Myocyte (in vitro differentiated cells): Measurements from ENCODE around the gene SCP2. TPM values are rescaled to one million over a fixed set of nuclear protein-coding genes. Genes with fewer than 3 reads are reported as not detected.

ENCODE experiments used
- DNase-seq: peaks from one replicate; pipeline ENCODE4 v3.0.0-alpha.2; 2012; ENCODE audit warnings: low read depth
- total RNA-seq: library from RNA; depleted of rRNA; stranded (reverse); fragments of >200 nt; gene quantifications from 2 replicates; pipeline ENCODE4 v1.2.3, GENCODE V29; 2014

Gene SCP2
- total RNA-seq, 1 donor from 2014 or later, result 138 TPM

DNA sequence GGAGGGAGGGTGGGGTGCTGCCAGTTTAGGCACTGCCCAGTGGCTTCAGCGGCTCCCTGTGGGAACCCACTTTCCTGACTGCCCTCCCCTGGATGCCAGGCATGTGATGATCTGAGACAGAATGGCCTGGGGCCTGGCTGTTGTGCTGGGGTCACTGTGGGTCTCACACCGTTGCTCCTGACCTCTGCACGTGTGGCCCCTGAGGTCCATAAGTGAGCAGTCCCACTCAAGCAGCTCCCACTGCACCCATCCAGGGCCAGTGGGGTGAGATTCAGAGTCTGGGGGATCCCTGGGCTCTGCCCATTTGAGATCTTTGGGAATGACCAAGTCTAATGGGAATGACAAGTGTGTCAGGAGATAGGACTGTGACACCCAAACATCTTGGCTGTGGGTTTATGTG, 153.0 kb downstream of the SCP2 start:
- no peak for DNase-seq

DNA sequence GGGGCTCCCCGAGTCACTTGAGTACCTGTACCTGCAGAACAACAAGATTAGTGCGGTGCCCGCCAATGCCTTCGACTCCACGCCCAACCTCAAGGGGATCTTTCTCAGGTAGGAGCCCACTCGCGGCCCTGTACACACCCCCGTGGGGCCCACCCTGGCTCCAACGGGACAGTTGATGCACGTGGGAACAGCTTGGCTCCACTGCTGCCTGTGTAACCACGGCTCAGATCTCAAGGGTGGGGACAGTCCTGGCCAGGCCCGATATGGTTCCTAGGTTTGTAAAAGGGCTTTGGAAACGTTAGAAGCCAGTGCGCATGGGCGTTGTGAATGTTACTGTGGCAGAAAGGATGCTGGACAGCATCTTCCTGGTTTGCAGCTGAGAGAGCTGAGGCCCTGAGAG, 153.7 kb downstream of the SCP2 start:
- no peak for DNase-seq

DNA sequence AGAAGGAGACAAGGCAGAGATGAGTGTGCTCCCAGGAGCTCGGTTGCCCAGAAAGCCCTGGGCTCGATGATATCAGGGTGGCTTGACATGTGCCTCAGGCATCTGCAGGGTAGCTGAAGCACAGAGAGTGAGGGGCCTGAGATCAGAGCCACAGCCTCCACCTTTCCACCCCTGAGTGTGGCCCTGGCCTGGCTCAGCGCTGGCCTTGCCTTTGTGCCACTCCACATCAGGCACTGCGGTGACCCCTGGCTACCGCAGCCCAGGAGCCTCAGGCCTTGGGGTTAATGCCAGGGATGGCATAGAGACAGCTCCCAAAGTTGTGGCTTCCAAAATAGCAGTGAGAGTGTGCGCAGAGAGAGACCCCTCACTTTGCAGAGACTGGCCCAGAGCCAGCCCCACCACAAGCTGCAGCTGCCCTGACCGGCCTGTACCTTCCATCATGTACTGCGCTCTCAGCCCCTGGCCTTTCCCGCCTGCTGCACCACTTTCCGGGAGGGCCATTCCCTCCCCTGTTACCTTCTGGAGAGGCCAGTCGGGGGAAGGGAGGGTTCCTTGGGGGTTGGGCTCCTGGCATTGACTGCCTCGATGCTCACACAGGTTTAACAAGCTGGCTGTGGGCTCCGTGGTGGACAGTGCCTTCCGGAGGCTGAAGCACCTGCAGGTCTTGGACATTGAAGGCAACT, 154.4 kb downstream of the SCP2 start:
- DNase-seq, result no peak

DNA sequence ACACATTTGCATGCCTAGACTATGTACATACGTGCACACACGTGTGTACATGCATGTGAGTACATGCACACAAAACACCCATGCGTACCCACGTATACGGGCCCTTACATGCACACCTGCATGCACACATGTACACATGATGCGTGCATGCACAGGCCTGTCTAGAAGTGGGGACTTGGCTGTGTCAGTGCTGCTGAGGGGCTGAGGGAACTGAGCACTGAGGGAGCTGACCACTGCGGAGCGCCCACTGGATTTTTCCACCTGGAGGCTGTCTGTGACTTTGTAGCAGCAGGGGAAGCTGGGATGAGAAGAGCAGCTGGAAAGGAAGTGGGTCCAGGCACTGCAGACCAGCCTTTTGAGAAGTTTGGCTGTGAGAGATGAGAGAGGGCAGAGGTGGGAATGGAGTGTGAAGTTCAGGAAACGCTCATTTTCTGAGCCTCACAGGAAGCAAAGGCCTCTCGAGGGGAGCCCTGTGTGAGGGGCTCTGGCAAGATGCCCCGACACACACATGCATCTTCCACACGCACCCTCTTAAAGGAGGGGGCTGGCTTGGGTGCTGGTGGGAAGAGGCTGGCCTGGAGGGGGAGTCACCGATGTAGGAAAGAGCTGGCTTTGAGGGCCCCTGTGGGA, 155.9 kb downstream of the SCP2 start:
- no peak for DNase-seq

DNA sequence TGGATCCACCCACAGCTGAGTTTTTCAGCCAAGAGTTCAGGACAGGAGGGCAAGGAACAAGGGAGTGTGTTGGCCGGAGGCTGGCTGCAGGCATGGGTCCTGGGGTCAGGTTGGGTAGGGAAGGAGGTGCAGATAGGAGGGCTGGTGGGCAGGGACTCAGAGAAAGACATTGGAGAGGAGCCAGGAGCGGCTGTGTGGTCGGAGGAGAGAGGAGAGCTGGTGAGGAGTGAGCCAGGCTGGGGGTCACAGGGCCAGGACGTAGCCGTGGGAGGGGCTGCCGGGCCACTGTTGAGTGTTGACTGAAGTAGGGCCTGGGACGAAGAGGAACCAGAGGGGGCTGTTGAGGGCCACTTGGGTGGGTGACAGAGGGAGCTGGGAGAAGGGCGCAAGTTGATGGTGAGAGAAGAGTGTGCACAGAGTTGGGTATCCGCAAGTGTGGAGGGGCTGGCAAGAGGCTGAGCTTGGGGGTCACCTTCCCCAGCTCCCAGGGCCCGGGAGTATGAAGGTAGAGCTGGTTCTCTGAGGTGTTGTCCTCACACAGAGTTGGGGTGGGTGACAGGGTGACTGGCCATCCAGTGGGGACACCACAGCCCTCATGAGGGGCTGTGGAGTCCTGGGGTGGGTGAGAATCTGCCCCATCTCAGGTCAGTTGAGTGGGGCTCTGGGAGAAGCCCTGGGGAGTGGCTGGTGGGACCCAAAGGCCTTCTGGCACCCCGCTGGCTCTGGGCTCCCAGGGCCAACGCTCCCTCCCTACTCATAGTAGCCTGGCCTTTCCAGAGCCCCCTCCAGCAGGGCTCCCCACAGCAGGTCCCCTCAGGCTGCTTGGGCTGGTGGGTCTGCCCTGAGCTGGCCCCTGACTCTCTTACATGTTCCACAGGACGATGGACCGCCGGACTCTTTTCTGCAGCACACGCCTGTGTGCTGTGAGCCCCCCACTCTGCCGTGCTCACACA, 156.8 kb downstream of the SCP2 start:
- DNase-seq, result no peak

DNA sequence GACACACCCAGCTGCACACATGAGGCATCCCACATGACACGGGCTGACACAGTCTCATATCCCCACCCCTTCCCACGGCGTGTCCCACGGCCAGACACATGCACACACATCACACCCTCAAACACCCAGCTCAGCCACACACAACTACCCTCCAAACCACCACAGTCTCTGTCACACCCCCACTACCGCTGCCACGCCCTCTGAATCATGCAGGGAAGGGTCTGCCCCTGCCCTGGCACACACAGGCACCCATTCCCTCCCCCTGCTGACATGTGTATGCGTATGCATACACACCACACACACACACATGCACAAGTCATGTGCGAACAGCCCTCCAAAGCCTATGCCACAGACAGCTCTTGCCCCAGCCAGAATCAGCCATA, 157.5 kb downstream of the SCP2 start:
- DNase-seq, result peak; percentile 48

DNA sequence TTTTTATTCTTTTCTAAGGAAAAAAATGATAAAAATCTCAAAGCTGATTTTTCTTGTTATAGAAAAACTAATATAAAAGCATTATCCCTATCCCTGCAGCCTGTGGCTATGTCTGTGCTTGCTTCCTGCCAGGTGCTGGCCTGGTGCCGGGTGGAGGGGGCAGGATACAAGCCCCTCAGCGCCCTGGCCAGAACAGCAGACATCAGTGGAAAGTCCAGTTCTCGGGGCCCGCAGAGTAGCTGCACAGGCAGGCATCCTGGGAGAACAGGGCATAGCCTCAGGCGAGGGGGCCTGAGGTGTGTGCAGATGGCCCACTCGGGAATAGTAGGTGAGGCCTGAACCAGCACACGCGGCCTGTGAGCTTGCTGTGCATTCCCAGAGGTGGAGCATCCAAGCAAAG, 158.3 kb downstream of the SCP2 start:
- no peak for DNase-seq

DNA sequence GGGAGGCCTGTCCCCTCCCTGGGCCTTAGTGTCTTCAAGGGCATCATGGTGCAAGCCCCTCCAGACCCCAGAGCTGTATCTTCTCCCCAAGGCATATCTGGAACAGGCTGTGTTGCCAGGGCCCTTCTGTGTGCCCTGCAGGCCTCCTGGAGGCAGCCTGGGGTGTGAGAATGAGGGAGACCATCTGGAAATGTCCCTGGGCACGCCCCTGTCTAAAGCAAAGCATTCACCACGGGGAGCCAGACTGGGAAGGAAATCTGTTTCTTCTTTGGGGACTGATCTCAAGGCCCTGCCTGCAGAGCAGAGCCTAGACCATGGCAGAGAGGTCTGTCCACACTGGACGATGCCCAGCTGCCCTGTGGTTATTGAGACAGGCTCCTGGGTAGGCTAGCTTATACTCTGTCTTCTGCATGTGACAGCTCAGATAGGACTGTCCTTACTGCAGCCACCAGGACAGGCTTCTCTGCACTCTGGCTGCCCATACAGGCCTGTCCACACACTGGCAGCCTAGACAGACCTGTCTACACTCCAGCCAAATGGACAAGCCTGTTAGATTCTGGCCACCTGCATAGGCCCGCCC, 159.5 kb downstream of the SCP2 start:
- DNase-seq, result peak; percentile 85

DNA sequence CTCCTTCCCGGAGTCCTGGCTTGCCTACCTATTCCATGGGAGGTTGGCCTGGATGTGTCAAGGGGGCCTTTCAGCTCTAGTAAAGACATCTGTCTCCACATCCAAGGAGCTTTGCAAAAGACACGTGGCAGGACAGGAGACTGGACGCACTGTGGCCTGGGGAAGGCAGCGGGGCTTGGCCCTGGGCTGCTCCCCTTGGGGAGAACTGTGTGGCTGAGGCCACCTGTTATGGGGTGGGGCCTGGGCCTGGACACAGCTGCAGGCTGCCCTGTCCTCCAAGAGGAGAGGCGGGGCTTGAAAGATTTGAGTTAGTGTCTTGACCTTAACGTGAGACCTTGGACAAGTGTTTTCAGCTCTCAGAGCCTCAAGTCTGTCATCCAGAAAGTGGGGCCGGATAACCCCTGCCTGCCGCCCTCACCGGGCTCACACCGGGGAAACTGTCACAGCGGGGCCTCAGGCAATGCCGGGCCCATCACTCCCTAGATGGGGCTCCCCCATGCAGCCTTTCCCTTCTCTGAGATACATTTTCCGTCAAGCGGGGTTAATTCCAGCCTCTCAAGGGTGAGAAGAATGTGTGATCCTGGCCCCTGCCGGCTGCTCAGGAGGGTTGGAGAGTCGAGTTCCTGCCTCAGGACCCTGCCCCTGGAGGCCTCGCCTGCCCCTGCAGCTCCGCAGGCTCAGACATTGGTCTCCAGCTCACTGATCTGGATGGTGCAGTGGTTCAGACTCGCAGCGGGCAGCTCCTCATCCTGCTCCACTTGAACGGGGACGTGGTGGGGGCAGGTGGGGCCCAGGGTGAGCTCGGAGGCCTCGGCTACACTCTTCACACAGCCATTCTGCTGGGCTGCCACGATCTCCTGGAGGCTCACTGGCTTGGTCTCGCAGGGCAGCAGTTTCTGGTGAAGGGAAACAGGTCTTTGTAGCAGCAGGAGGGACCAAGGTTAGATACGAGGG, 160.5 kb downstream of the SCP2 start:
- peak; percentile 93 for DNase-seq

DNA sequence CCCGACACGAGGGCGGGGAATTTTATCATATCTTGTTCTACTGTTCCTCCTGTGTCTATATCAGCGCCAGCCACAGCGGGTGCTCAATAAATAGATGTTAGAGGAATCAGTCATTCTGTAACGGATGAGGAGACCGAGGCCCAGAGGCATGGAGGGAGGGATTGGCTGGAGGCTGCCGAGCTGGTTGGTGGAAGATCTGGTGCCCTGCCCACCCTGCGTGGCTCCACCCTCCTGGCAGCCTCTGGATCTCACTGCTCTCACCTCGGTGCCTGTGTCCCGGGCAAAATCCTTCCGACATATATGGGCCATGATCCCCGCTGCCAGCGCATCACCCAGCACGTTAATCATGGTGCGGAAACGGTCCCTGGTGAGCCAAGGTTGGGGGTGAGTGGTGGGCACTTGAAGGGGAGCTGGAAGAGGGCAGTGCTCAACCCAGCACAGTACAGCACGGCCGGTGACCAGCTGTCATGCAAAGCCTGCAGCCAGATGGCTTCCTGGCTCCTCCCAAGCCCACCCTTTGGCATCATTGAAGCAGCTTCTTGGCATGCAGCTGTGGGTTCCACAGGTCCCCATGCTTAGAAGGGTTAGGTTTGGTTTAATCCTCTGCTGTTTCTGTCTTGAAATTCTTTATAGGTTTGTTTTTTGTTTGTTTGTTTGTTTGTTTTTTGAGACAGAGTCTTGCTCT, 161.7 kb downstream of the SCP2 start:
- peak; percentile 83 for DNase-seq

DNA sequence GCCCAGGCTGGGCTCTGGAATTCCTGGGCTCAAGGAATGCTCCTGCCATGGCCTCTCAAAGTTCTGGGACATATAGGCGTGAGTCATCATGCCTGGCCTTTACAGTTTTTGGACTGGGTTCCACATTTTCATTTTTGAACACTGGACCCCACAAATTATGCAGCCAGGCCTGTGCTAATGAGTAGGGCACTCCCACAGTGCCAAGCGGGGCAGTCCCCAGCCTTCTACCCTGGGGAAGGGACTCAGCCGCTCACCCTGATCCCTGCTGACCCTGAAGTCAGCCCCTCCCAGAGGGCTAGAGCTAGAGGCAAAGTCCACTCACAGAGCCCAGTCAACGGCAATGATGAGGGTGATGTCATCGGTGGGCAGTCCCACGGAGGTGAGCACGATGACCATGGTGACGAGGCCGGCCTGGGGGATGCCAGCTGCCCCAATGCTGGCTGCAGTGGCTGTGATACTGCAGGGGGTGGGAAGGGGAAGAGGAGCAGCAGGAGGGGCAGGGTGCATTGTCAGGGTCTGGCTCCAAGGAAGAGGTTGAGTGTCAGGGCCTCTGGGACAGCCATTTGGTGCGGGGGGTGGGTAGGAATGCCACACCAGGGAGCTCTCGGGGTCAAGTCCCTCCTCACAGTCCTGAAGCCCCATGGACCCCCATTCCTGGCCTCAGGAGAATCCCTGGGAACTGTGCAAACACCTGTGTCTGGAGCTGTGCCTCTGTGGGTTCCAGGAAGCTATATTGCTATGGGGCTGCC, 162.6 kb downstream of the SCP2 start:
- DNase-seq, result peak; percentile 47

DNA sequence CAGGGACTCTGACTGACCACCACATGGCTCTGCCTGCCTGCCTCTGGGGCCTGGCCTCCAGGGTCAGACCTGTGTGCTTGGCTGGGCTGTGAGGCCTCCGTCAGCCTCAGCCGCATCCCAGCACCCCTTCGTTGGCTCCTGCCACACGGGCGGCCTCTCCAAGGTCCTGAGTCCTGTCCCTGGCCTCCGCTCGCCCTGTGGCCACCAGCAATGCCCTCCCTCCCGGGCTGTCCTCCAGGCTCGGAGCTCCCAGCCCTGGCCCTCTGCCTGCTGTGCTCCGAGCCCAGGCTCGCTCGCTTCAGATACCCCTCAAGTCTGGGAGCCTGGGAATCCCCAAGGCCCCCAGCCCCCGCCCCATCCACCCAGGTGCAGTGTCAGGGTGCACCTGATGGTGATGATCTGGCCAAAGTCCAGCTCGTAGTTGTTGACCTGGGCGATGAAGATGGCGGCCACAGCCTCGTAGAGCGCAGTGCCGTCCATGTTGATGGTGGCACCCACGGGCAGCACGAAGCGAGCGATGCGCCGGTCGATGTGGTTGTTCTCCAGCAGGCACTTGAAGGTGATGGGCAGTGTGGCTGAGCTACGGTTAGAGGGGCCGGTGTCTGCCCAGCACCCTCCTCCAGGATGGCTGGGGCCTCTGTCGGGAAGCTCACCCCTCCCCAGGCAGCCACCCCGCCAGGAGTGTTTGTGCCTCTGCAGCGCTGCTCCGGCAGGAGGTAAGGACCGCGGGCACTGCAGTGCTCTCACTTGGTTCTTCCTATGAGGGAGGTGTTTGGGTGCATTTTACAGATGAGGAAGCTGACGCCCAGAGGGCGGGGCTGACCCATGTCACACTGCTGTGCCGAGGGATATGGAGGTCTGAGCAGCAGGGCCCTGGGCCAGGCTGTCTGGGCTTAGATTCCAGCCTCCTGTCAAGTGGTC, 163.4 kb downstream of the SCP2 start:
- DNase-seq, result no peak

DNA sequence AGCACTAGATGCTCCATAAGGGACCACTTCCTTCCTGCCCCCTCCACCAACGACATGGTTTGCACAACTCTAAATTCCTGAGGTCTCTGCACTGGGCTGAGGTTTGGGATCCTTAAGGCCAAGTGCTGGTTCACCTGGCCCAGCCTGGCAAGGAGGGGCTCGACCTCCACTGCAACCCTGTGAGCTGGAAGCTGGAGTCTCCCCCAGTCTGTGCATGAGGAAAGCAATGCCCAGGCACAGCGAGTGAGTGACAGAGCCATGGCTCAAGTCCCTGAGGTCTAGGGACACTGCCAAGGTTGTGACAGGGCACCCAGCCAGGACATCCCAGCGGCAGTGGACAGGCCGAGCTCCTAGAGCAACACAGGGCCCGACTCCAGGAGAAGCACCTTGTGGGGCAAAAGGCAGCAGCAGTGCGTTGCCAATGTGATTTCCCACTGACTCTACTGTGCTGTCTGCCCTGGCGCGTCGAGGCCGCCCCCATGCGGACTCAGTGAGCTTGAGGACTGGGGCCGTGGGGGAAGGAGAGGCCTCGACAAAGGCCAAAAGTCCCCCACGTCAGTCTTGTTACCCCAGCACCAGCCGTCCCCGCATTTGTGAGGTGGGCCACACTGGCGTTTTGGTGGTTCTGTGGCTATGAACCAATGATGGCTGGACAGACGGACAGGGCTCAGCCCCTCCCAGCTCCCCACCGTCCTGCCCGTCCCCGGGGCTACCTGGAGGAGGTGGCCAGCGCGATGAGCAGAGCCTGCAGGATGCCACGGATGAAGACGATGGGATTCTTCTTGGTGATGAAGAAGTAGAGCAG, 165.0 kb downstream of the SCP2 start:
- DNase-seq, result peak; percentile 51

DNA sequence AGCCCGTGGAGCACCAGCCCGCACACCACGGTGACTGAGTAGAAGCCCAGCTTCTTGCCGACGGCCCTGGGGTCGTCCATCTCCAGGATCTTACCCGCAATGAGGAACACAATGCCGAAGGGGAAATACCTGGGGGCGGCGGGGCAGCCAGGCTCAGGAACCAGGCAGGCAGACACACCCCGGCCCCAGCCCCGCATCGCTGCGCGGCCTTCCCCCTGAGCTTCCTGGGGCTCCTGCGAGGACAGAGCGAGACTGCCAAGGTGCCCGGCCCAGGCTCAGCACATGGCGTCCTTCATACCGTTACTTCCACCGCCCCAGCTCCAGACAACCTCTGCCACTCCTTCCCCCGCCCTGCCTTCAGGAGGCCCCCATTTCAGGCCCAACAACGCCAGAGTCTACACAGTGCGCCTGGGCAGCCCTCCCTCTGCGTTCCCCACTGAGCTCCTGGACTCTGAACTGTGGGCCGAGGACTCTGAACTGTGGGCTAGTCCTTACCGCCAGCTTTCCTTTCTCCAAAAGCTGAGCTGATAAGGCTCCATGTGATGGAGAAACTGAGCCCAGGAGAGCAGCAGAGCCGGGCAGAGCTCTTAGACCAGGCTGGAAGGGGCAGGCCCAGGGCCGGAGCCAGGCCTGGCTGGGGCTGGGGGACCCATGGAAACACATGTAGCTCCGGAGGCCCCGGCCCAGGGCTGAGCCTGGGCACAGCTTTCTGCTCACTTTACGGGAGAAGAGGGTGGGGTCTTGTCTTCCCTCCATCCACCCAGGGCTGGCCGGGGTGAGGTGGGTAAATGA, 165.8 kb downstream of the SCP2 start:
- no peak for DNase-seq

DNA sequence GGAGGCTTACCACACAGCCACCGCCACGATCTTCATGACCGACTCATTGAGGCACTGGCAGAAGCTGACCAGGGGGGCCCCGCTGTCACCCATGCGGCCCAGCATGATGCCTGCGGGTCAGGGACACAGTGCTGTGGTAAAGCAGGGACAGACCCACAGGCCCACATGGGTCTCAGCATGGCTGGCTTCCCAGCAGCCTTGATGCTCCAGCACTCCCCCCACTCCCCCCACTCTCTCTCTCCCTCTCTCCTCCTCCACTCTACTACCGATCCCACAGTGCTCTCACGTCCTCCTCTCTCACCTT, 166.3 kb downstream of the SCP2 start:
- DNase-seq, result no peak

DNA sequence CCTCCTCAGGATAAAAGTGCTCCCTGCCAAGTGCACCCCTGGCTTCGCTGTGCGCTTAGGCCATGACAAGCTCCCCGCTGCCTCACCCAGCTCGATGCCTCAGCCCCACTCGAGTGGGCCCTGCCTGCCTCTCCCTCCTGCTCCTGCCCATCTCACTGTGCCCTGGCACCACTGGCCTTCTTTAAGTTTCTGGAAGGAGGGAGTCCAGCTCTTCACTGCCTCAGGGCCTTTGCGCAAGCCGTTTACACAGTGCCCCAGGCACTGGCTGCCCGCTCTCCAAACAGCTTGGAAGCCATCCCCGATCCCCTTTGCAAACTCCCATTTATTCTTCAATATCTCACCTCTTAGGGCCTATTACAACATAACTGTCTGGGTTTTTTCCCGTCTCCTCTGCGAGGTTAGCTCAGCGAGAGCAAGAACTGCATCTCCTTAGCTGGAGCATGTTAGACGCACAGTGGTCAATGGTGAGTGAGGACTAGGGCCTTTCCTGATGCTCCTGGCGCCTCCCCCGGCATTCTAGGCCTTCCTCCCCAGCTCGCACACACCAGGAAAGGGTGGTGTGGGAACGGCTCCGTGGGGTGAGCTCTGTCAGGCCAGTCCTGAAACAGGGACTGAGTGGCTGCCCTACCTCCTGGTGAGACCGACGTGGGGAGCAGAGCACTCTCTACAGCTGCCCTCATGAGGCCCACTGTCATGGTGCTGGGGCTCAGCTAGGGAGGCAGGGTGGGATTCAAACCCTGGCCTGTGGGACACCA, 166.9 kb downstream of the SCP2 start:
- no peak for DNase-seq
